Thymus (tissue), 11 donors: ENCODE results near the gene DEFB124. TPM values are rescaled to one million over a fixed set of nuclear protein-coding genes. Genes with fewer than 3 reads are reported as not detected.
"Not testable (repeated sequence)": the region's sequence is repeated elsewhere in the genome, so short reads cannot be mapped to it uniquely, and the experiment has no call there.

Experiments used
- DNase-seq, 9 donors: peaks; one replicate each; pipeline ENCODE4 v3.0.0-alpha.2; 2013; ENCODE audit warnings: low spot score in 9 of 9, low read depth in 6 of 9, missing footprints in 1 of 9
- H3K27ac ChIP-seq, 2 donors: one replicate each; pipeline ENCODE4 v1.5.1; 2013; ENCODE audit warnings: control low read depth in 1 of 2, low read depth in 1 of 2, low read length in 1 of 2, mild to moderate bottlenecking in 1 of 2, moderate library complexity in 1 of 2
- H3K27me3 ChIP-seq, 2 donors: one replicate each; pipeline ENCODE4 v1.5.1; 2013; ENCODE audit warnings: low read length in 1 of 2; ENCODE audit not compliant: control insufficient read depth in 2 of 2, insufficient read depth in 1 of 2
- H3K36me3 ChIP-seq, 2 donors: one replicate each; pipeline ENCODE4 v1.5.1; 2013; ENCODE audit warnings: low read length in 1 of 2, mild to moderate bottlenecking in 1 of 2, moderate library complexity in 1 of 2; ENCODE audit not compliant: control insufficient read depth in 2 of 2, insufficient read depth in 2 of 2
- H3K4me1 ChIP-seq, 2 donors: one replicate each; pipeline ENCODE4 v1.5.1; 2013; ENCODE audit warnings: low read length in 2 of 2; ENCODE audit not compliant: control insufficient read depth in 2 of 2, insufficient read depth in 2 of 2
- H3K4me3 ChIP-seq, 2 donors: one replicate each; pipeline ENCODE4 v1.5.1; 2013; ENCODE audit warnings: low read length in 2 of 2, control low read depth in 1 of 2, mild to moderate bottlenecking in 1 of 2
- H3K9me3 ChIP-seq, 2 donors: one replicate each; pipeline ENCODE4 v1.5.1; 2013; ENCODE audit warnings: low read length in 1 of 2, mild to moderate bottlenecking in 1 of 2; ENCODE audit not compliant: control insufficient read depth in 2 of 2, insufficient read depth in 1 of 2
- WGBS: extraction: QIAGEN DNeasy Blood & Tissue Kit; methylation state at CpG from one replicate; pipeline ENCODE4 v1.1.7; 2013; 5-methylcytosine and 5-hydroxymethylcytosine counted together
- polyA plus RNA-seq: library from polyadenylated mRNA; stranded (reverse); fragments of 200-250 nt; gene quantifications from one replicate; pipeline ENCODE4 v1.2.3, GENCODE V29; 2013
- total RNA-seq: library from RNA; stranded (reverse); fragments of 120-200 nt; gene quantifications from one replicate; pipeline ENCODE4 v1.2.4, GENCODE V29; 2013
- donor health status: healthy.

The DEFB124 gene
- total and polyA plus RNA-seq, 2 donors, result 0.23 TPM; not detected in 1

DNA sequence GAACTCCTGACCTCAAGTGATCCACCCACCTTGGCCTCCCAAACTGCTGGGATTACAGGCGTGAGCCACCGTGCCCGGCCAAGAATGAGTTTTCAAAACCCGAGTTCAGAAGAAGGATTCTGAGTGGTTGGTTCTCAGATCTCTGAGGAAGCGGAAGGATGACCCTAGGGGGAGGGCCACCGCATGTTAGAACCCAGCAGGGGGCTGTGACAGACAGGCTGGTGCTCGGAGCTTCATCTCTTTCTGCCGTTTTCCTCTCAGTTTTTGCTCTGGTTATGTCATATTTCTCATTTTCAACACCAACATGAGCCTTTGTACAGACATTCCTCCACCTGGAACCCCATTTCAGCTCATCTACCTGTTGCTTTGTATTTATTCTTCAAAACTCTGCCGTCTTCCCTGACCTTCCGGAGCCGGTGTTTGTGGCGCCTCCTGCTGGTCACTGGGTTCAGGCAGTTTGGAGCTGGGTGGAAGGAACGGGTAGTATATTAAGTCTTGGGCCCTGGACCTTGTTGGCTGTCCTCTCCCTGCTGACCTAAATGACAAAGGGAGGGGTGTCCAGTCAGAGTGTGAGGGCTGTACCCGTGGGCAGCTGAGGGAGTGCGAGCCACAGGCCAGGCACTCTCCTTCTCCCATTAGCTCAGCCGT is 34.8 kb downstream of the DEFB124 start, which contains the start of gene DEFB123:
TSS of gene DEFB123 (plus strand) at position 621 of the 648 bp plus-strand sequence. CDS start 67 bp downstream, outside the sequence.
- no peaks in the 10 kb centered on the region for H3K36me3 ChIP-seq
- no peaks in the 10 kb centered on the region for H3K4me1 ChIP-seq
- no peaks in the 10 kb centered on the region for H3K27me3 ChIP-seq
- H3K27ac ChIP-seq, result no peak within 1 kb of the TSS
- no peak for DNase-seq
- WGBS, result 84% methylated on average over 16 of the region's 16 CpGs
- H3K9me3 ChIP-seq, result no peaks in the 10 kb centered on the region
- no peak within 1 kb of the TSS for H3K4me3 ChIP-seq

DNA sequence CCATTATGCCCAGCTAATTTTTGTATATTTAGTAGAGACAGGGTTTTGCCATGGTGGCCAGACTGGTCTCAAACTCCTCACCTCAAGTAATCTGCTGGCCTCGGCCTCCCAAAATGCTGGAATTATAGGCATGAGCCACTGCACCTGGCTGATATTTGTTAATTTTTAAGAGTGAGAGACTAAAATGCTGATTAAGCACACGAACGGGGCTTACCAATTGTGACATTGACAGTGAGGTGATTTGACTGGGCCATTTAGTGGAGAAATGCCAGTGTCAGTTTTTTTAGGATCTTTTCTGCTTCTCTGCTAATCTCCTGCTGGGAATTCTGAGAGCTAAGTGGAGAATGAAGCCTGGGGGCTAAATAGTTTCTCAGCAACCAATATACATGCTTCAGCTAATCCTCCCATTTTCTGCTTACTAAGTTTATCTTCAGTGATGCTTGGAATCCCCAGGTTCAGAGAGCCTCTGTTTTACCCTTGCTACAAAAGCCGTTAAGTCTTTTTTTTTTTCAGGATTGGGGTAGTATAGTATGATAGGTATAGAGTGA is 44.3 kb downstream of the DEFB124 start:
- DNase-seq, result no peak
- Histone ChIP-seq H3K4me3 (no peak overlapping the region), H3K36me3 (no peaks in the 10 kb centered on the region), H3K27me3 (no peaks in the 10 kb centered on the region), H3K4me1 (no peaks in the 10 kb centered on the region), H3K27ac (no peak overlapping the region), H3K9me3 (no peaks in the 10 kb centered on the region)
- whole genome bisulfite sequencing, result 80% methylated on average over 4 of the region's 4 CpGs

DNA sequence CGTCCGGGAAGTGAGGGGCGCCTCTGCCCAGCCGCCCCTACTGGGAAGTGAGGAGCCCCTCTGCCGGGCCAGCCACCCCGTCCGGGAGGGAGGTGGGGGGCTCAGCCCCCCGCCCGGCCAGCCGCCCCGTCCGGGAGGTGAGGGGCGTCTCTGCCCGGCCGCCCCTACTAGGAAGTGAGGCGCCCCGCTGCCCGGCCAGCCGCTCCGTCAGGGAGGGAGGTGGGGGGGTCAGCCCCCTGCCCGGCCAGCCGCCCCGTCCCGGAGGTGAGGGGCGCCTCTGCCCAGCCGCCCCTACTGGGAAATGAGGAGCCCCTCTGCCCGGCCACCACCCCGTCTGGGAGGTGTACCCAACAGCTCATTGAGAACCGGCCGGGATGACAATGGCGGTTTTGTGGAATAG is 47.4 kb downstream of the DEFB124 start:
- H3K4me3 ChIP-seq, H3K27ac ChIP-seq, H3K36me3 ChIP-seq, H3K4me1 ChIP-seq, DNase-seq, H3K27me3 ChIP-seq, H3K9me3 ChIP-seq: not testable (repeated sequence)
- WGBS, result 93% methylated on average over 31 of the region's 31 CpGs

DNA sequence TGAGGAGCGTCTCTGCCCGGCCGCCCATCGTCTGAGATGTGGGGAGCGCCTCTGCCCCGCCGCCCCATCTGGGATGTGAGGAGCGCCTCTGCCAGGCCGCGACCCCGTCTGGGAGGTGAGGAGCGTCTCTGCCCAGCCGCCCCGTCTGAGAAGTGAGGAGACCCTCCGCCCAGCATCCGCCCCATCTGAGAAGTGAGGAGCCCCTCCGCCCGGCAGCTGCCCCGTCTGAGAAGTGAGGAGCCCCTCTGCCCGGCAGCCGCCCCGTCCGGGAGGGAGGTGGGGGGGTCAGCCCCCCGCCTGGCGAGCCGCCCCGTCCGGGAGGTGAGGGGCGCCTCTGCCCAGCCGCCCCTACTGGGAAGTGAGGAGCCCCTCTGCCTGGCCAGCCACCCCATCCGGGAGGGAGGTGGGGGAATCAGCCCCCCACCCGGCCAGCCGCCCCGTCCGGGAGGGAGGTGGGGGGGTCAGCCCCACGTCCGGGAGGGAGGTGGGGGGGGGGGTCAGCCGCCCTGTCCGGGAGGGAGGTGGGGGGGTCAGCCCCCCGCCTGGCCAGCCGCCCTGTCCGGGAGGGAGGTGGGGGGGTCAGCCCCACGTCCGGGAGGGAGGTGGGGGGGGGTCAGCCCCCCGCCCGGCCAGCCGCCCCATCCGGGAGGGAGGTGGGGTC is 47.9 kb downstream of the DEFB124 start:
- not testable (repeated sequence) for H3K27me3 ChIP-seq, H3K4me1 ChIP-seq, H3K9me3 ChIP-seq, DNase-seq, H3K36me3 ChIP-seq, H3K4me3 ChIP-seq, H3K27ac ChIP-seq
- WGBS, result 95% methylated on average over 43 of the region's 48 CpGs

DNA sequence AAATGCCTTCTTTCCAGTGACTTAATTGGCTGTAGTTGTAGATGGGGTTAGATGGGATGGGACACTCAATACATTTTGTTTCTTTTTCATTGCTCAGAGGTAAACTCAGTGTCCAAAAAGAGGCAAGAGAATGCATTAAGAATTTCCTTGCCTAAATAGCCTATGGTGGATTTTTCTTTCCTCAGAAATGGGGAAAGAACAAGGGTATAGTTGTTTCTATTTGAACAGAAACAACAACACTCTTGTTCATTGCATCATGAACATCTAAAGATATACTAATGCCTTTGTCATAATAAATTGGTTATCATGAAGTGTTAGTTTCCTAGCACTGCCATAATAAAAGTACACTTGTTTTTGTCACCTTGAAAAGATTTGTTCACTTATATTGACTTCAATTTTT is 49.1 kb downstream of the DEFB124 start:
- no peaks in the 10 kb centered on the region for H3K36me3 ChIP-seq
- no peak for DNase-seq
- H3K4me3 ChIP-seq, result no peak overlapping the region
- H3K4me1 ChIP-seq, result no peaks in the 10 kb centered on the region
- no peaks in the 10 kb centered on the region for H3K9me3 ChIP-seq
- no peaks in the 10 kb centered on the region for H3K27me3 ChIP-seq
- no peak overlapping the region for H3K27ac ChIP-seq

DNA sequence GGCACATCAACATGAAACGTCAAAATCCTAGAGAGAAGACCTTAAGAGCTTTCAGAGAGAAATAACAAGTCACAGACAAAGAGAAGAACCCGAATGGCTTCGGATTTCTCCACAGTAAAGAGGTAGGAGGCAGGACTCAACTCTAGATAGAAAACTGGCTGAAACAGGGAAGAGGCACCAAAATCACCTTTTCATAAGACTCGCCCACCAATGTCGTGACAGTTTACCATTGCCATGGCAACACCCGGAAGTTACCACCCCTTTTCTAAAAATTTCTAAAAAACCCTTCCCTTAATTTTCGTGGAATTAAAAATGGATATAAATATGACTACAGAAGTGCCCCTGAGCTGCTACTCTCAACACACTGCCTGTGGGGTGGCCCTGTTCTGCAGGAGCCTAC is 56.6 kb downstream of the DEFB124 start:
- DNase-seq, result no peak
- WGBS, result 88% methylated on average over 7 of the region's 7 CpGs
- Histone ChIP-seq H3K27me3 (no peaks in the 10 kb centered on the region), H3K36me3 (no peaks in the 10 kb centered on the region), H3K4me3 (no peak overlapping the region), H3K27ac (no peak overlapping the region), H3K4me1 (no peaks in the 10 kb centered on the region), H3K9me3 (no peaks in the 10 kb centered on the region)

DNA sequence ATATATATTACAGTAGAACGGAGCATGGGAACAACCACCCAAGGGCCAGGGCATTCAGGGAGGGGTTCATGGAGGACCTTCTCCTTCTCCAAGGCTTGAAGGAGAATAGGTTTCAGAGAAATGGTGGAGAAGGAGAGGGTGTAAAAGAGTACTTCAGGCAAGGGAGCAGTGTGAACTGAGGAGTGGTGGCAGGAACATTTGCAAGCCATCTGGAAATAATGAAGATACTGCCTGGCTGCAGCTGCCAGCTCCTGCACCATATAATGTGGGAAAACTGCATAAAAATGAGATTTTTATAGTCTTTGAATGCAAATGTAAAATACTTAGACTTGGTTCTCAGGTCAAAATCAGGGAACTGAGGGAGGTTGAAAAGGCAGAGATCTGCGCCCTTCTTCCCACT is 59.3 kb downstream of the DEFB124 start:
- Histone ChIP-seq H3K9me3 (no peaks in the 10 kb centered on the region), H3K36me3 (no peaks in the 10 kb centered on the region)
- 96% methylated on average over 2 of the region's 2 CpGs for WGBS

More for the DNA sequence above, 59.3 kb downstream of the DEFB124 start:
- H3K4me1 ChIP-seq, result no peaks in the 10 kb centered on the region
- no peak overlapping the region for H3K4me3 ChIP-seq
- no peaks in the 10 kb centered on the region for H3K27me3 ChIP-seq
- no peak overlapping the region for H3K27ac ChIP-seq
- no peak for DNase-seq

Other genes with a start within 250 kb of the DEFB124 start
- gene DEFB115, start 217.5 kb downstream of the DEFB124 start, total RNA-seq, result not detected
- gene DEFB115, start 217.5 kb downstream of the DEFB124 start, polyA plus RNA-seq, result not detected
- not detected for gene DEFB116, start 166.5 kb downstream of the DEFB124 start, total RNA-seq
- gene DEFB116, start 166.5 kb downstream of the DEFB124 start, polyA plus RNA-seq, result not detected
- not detected for gene DEFB118, start 106.5 kb downstream of the DEFB124 start, total RNA-seq
- gene DEFB118, start 106.5 kb downstream of the DEFB124 start, polyA plus RNA-seq, result 0.05 TPM
- gene DEFB119, start 84.5 kb downstream of the DEFB124 start, total RNA-seq, result not detected
- gene DEFB119, start 84.5 kb downstream of the DEFB124 start, polyA plus RNA-seq, result not detected
- not detected for gene DEFB121, start 68.9 kb downstream of the DEFB124 start, total RNA-seq
- not detected for gene DEFB121, start 68.9 kb downstream of the DEFB124 start, polyA plus RNA-seq
- gene DEFB123, start 34.5 kb downstream of the DEFB124 start, total RNA-seq, result not detected
- not detected for gene DEFB123, start 34.5 kb downstream of the DEFB124 start, polyA plus RNA-seq
- 0.99 TPM for gene REM1, start 161 bp upstream of the DEFB124 start, total RNA-seq
- gene REM1, start 161 bp upstream of the DEFB124 start, polyA plus RNA-seq, result 1.2 TPM
- gene HM13, start 39.3 kb upstream of the DEFB124 start, total RNA-seq, result 23.9 TPM
- 87.5 TPM for gene HM13, start 39.3 kb upstream of the DEFB124 start, polyA plus RNA-seq
- gene ID1, start 130.2 kb upstream of the DEFB124 start, total RNA-seq, result 39.4 TPM
- gene ID1, start 130.2 kb upstream of the DEFB124 start, polyA plus RNA-seq, result 138 TPM
- 4.1 TPM for gene COX4I2, start 162.8 kb upstream of the DEFB124 start, total RNA-seq
- gene COX4I2, start 162.8 kb upstream of the DEFB124 start, polyA plus RNA-seq, result 5.4 TPM
- 120 TPM for gene BCL2L1, start 247.7 kb upstream of the DEFB124 start, total RNA-seq
- 58.3 TPM for gene BCL2L1, start 247.7 kb upstream of the DEFB124 start, polyA plus RNA-seq